T-helper 2 cell (primary cell): ENCODE data around the gene ZSCAN22.

Experiments used
- DNase-seq, 5 experiments: peaks; one replicate each; pipeline versions ENCODE4 v3.0.0 to v3.0.0-alpha.2; 2012 to 2022
- total RNA-seq, 2 donors: gene quantifications; one replicate each; lab custom pipeline; 2026; lab: John Stamatoyannopoulos, UW

Gene ZSCAN22
- 2.2 to 5.9 reads per million in 2 donors for total RNA-seq

- DNase-seq, result peak; percentile 64 to 91 (median 82)
Measured at GRCh38 chr19:58326914-58327726, at the start of gene ZSCAN22. Gene ZSCAN22 (plus strand): TSS chr19:58326994. CDS start chr19:58334803, 7,809 bp downstream.

- no peak for DNase-seq
Measured at GRCh38 chr19:58277197-58277596, 49.6 kb upstream of the ZSCAN22 start.

- DNase-seq, result no peak
Measured at GRCh38 chr19:58277748-58278540, 48.9 kb upstream of the ZSCAN22 start.

GRCh38 chr19:58278541-58279041, 48.2 kb upstream of the ZSCAN22 start, which contains the start of gene ZNF8:
Gene ZNF8 (plus strand): TSS chr19:58278955. CDS start chr19:58279082, 127 bp downstream.
- peak; percentile 87 to 100 (median 94) for DNase-seq

GRCh38 chr19:58279042-58279924, 47.5 kb upstream of the ZSCAN22 start:
- DNase-seq, result peak; percentile 4 to 41 (median 17)

DNA sequence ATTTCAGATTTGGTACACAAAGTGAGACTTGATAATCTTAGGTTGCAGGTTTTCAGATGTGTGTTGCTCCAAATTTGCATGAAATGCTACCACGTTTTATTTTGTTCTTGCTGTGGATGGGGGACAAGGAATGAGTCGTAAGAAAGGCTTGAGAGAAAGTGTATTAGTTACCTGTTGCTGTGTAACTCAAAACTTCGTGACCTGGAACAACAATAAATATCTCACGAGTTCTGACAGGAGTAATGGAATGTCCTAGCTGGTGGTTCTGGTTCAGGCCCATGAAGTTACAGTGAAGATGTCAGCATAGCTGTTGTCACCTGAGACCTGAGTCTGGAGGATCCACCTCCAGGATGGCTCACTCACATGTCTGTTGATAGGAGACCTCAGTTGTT, 46.9 kb upstream of the ZSCAN22 start:
- no peak for DNase-seq

- DNase-seq, result no peak
Measured at GRCh38 chr19:58284199-58284598, 42.6 kb upstream of the ZSCAN22 start.

GRCh38 chr19:58291943-58292342, 34.9 kb upstream of the ZSCAN22 start:
- DNase-seq, result no peak

GRCh38 chr19:58294743-58295374, 31.9 kb upstream of the ZSCAN22 start:
- no peak for DNase-seq

GRCh38 chr19:58296104-58296503, 30.7 kb upstream of the ZSCAN22 start:
- DNase-seq, result no peak

DNA sequence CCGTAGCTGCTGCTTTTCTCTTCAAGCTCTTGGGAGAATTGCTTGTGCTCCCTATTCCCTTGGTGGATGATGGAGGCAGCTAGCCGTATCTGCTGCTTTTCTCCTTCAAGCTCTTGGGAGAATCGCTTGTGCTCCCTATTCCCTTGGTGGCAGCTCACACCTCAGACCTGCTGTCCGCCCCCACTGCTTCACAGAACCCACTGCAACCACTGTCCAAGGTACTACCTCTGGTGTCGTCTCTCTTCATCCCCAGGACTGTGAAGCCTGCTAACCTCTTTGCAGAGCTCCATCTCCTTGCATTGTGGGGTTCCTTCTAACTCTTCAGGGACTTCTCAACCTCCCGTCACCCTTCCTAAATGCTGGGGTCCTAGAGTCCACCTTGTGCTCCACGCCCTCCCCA, 26.2 kb upstream of the ZSCAN22 start:
- DNase-seq, result no peak

DNA sequence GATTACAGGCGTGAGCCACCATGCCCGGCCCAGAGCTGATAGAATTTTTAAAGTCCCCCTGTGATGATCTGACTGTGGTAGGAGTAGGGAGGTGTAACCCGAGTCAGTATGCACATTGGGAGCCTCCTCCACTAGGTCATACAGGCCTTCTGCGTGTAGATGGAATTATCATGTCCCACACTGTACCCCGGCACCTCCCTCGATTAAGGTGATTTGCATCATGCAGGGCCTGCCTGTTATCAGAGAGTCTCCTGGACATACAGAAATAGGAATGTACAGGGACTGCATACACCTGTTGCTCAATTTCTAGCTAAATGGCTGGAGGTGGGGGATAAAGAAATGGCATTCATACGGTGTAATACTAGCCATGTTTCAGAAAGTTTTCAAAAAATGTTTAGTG, 22.5 kb upstream of the ZSCAN22 start:
- DNase-seq, result no peak

DNA sequence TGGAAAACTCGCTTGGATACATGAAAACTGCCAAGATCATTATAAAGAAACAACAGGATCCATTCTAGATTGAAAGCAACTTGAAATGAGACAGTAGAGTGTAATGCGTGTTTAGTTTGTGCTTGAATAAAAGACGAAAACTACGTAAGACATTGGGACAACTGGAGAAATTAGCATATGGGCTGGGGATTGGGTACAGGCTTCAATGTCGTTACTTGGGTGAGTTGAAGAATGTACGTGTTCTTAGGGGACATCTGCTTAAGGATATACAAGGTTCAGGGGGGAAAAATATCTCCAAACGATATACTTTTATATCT, 22.1 kb upstream of the ZSCAN22 start:
- no peak for DNase-seq

- DNase-seq, result peak; percentile 87 to 100 (median 92)
Measured at GRCh38 chr19:58305065-58305931, 21.5 kb upstream of the ZSCAN22 start, which contains the start of gene ERVK3-1. Gene ERVK3-1 (plus strand): TSS chr19:58305377. CDS start chr19:58312169, 6,792 bp downstream.

DNA sequence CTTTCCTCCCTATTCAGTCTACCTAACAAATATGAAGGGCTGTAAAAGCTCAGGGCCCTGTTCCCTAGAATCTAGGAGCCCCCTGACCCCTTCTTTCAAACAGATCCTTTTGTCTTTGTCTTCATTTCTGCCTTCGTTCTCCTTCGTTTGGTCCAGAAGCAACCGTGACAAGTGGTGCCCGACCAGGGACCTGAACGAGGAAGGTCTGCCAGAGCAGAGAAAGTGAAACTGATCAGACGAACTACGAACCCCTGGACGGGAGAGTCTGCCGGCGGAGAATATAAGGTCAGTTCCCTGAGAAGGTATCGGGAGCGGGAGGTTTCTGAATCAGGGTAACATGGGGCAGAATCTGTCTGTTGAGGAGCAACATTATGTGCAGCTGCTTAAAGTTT, 20.9 kb upstream of the ZSCAN22 start:
- peak in 1 of 5 experiments; percentile 36 for DNase-seq

DNA sequence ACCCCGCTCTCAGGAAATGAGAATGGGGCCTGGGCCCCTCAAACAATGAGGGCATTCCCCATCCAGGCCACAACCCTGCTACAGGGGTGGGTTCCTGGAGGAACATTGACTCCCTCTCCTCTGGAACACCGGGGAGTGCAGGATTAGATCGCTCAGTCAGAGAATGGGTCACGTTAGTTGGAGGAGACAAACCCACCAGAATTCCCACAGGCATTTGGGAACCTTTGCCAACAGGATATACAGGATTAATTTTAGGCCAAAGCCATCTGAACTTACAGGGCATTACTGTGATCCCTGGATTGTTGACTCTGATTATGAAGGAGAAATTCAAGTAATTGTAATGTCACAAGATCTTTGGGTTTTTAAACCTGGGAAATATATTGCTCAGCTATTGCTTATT, 19.1 kb upstream of the ZSCAN22 start:
- no peak for DNase-seq

- DNase-seq, result peak in 1 of 5 experiments; percentile 8
Measured at GRCh38 chr19:58310685-58311084, 16.1 kb upstream of the ZSCAN22 start.

DNA sequence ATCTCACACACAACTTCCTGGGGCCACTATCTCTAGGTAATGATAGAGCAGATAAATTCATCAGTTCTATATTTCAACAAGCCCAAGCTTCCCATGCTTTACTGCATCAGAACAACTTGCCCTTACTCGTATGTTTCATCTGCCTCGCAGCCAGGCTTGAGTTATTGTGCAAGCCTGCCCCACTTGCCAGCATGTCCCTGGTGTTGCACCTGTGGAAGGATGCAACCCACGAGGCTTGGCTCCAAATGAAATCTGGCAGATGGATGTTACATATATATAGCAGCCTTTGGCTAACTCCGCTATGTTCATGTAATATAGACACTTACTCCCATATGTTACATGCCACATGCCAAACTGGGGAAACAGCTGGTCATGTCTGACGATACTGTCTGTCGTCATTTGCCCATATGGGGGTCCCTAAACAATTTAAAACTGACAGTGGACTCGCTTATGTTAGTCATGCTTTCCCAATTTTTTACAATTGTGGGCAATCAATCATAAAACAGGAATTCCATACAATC, 15.4 kb upstream of the ZSCAN22 start:
- DNase-seq, result no peak

GRCh38 chr19:58315580-58315979, 11.2 kb upstream of the ZSCAN22 start:
- no peak for DNase-seq

GRCh38 chr19:58317476-58318072, 9.2 kb upstream of the ZSCAN22 start:
- DNase-seq, result peak in 1 of 5 experiments; percentile 27
